Bronchial epithelial cell (primary cell): ENCODE data around the gene ANTXR1. TPM values are rescaled to one million over a fixed set of nuclear protein-coding genes. Genes with fewer than 3 reads are reported as not detected.

Experiments used
- DNase-seq: peaks from one replicate; pipeline ENCODE4 v3.0.0-alpha.2; 2010; ENCODE audit warnings: low read depth
- FAIRE-seq: peaks from 2 replicates; lab custom pipeline; 2011; peaks lifted over from hg19 to GRCh38; lab: Jason Lieb, UNC
- H3K27me3 ChIP-seq: 2 replicates; pipeline ENCODE4 v1.5.1; 2011; ENCODE audit warnings: low read length; ENCODE audit not compliant: control insufficient read depth, insufficient read depth
- H3K36me3 ChIP-seq: 2 replicates; pipeline ENCODE4 v1.5.1; 2011; ENCODE audit warnings: low read length; ENCODE audit not compliant: control insufficient read depth, insufficient read depth
- H3K4me3 ChIP-seq: 2 replicates; pipeline ENCODE4 v1.5.1; 2011; ENCODE audit warnings: mild to moderate bottlenecking, low read depth, low read length, control low read depth
- total RNA-seq: library from RNA; depleted of rRNA; stranded (reverse); fragments of >200 nt; gene quantifications from 2 replicates; pipeline ENCODE4 v1.2.1, GENCODE V29; 2014
- TF ChIP-seq, protein P1 (sequence below): IDR thresholded peaks from 2 replicates; pipeline ENCODE4 v1.5.1; 2011; ENCODE audit warnings: mild to moderate bottlenecking, moderate library complexity, low read length, control low read depth, inconsistent platforms; ENCODE audit not compliant: insufficient read depth, severe bottlenecking

ANTXR1 gene
- total RNA-seq, 1 donor from 2014 or later: 3.7 TPM

DNA sequence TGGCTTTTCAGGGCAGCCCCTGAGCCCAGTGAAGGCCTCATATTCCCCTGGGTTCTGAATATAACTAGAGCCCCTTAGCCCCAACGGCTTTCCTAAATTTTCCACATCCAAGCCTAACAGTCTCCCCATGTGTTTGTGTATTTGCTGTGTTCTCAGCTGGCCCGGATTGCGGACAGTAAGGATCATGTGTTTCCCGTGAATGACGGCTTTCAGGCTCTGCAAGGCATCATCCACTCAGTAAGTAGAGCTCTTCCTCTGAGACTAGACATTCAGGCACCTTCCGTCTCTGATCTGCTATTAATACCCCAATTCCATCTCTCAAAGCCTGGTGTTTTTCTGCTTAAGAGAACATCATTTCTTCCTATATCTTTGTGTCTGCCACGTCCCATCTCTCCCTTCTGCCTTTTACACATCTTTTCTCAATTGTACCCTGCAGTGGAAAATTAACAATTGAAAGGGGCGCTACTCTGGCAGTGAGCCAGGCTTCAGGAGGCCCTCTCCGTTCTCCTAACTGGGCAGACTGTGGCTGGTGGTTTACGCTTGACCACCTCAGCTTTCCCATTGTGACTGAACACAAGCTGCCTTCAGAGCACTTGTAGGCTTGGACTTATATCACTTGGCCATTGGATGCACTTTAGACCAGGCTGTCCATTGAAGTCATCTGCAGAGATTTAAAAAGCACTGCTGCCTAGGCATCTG is 64.4 kb downstream of the ANTXR1 start:
- DNase-seq: no peak
- FAIRE-seq: no peak
- TF ChIP-seq, protein P1, sequence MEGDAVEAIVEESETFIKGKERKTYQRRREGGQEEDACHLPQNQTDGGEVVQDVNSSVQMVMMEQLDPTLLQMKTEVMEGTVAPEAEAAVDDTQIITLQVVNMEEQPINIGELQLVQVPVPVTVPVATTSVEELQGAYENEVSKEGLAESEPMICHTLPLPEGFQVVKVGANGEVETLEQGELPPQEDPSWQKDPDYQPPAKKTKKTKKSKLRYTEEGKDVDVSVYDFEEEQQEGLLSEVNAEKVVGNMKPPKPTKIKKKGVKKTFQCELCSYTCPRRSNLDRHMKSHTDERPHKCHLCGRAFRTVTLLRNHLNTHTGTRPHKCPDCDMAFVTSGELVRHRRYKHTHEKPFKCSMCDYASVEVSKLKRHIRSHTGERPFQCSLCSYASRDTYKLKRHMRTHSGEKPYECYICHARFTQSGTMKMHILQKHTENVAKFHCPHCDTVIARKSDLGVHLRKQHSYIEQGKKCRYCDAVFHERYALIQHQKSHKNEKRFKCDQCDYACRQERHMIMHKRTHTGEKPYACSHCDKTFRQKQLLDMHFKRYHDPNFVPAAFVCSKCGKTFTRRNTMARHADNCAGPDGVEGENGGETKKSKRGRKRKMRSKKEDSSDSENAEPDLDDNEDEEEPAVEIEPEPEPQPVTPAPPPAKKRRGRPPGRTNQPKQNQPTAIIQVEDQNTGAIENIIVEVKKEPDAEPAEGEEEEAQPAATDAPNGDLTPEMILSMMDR: no peak

DNA sequence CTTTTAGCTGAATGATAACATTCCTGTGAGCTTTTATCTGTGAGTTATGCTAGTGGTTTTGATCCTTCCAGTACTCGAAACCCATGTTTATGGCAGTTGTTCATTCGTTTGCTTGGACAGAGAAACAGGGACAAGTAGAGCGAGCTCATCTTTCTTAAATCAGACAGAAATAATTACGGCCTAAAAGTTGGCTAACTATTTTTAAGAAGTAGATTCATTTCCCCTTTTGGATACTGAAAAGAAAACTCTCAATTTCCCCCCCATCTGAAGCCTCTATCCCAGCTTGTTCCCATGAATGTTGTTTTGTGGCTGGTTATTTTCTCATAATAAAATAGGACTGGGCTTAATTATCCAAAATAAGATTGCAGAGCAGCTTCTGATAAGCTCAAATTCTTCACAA is 67.1 kb downstream of the ANTXR1 start:
- FAIRE-seq: no peak
- TF ChIP-seq, protein P1: no peak

More for the DNA sequence above, 64.4 kb downstream of the ANTXR1 start:
- no peaks in the 10 kb centered on the region for H3K27me3 ChIP-seq
- H3K36me3 ChIP-seq: no peaks in the 10 kb centered on the region
- no peak overlapping the region for H3K4me3 ChIP-seq

DNA sequence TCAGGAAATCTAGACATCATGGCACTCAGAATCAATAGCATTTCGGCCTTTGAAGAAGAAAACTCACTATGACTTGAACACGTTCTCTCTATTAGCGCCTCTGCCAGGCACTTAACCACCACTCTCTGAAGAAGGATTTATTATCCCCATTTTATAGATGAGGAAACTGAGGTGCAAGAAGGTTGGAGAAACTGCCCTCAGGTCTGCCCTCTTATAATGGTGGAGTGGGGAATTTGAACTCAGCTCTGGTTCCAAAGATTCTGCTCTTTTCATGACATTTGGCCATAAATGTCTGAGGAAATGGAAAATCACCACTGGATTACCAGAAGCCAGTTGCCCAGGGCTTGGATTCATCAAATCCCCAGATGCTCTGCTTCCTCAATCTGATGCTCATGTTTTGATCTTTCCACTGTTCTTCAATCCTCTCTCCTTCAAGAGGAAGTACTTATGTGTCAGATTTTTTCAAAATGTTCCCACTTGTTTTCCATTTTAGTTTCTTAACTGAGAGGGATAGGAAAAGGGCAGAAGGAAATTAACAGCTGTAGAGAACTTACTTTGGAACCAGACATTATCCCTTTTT is 68.1 kb downstream of the ANTXR1 start:
- H3K36me3 ChIP-seq: no peaks in the 10 kb centered on the region
- FAIRE-seq (no peak), DNase-seq (no peak)
- H3K4me3 ChIP-seq: no peak overlapping the region
- TF ChIP-seq, protein P1: no peak
- no peaks in the 10 kb centered on the region for H3K27me3 ChIP-seq

More for the DNA sequence above, 67.1 kb downstream of the ANTXR1 start:
- Histone ChIP-seq H3K36me3 (no peaks in the 10 kb centered on the region), H3K4me3 (no peak overlapping the region), H3K27me3 (no peaks in the 10 kb centered on the region)
- no peak for DNase-seq

DNA sequence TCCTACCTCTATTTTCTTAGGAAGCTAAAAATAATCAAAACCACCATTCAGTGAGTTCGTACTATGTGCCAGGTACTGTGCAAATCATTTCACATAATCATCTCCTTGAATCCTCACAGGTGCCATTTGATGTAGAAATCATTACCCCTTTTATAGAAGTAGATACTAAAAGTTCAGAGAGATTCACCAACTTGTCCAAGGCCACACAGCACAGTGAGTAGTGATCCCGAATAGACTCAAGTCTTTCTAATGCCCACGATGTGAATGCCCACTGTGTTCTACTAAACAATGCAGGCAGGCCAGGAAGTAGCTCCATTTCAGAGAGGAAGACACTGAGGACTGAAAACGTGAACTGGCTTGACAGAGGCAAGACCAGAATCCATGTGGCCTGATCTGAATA is 68.8 kb downstream of the ANTXR1 start:
- TF ChIP-seq, protein P1: no peak
- FAIRE-seq (no peak), DNase-seq (no peak)
- Histone ChIP-seq H3K36me3 (no peaks in the 10 kb centered on the region), H3K4me3 (no peak overlapping the region), H3K27me3 (no peaks in the 10 kb centered on the region)

DNA sequence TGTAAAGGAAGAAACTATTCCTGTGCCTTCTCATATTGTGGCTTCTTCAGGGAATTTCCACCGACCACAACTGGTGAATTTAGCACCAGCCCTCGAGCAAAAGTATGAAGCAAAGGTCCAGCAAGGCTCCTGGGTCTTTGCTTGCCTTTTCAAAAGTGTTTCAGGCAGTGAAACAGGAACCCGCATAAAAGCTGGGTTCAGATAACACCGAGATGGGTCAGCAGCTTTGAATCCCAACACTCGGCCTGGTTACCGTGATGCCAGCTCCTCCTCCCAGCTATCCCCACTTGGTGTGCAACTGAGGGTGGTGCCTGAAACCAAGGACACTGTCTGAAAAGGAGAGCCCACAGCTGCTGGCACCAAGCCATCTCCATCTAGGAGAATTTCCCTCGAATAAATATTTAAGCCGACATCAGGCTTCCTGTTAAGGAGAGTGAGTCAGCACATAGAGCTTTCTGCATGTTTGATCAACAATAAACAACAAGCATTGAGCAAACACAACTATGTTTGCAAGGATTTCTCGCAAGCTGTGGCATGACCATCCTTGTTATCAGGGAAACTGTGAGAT is 69.5 kb downstream of the ANTXR1 start:
- FAIRE-seq (peak; percentile 28), DNase-seq (peak; percentile 98)
- H3K27me3 ChIP-seq: no peaks in the 10 kb centered on the region
- no peak overlapping the region for H3K4me3 ChIP-seq
- H3K36me3 ChIP-seq: no peaks in the 10 kb centered on the region
- TF ChIP-seq, protein P1: no peak
